Fibroblast of the aortic adventitia (primary cell): ENCODE data around the gene FTSJ3. TPM values are rescaled to one million over a fixed set of nuclear protein-coding genes. Genes with fewer than 3 reads are reported as not detected.
A peak's percentile ranks its signal among the peaks of the same experiment; 100 is the strongest.

ENCODE experiments used
- DNase-seq: peaks from one replicate; pipeline ENCODE4 v3.0.0-alpha.2; 2010; ENCODE audit warnings: low read depth
- H3K4me3 ChIP-seq: 2 replicates; pipeline ENCODE4 v1.5.1; 2011; ENCODE audit warnings: low read depth, mild to moderate bottlenecking, control low read depth, low read length, moderate library complexity
- total RNA-seq: library from RNA; depleted of rRNA; stranded (reverse); fragments of >200 nt; gene quantifications from 2 replicates; pipeline ENCODE4 v1.2.3, GENCODE V29; 2012; ENCODE audit warnings: low replicate concordance
- TF ChIP-seq, protein P1 (sequence below): IDR thresholded peaks from 2 replicates; pipeline ENCODE4 v1.5.1; 2011; ENCODE audit warnings: mild to moderate bottlenecking, low read length, control low read depth, inconsistent platforms; ENCODE audit not compliant: insufficient read depth

The FTSJ3 gene
- total RNA-seq, 1 donor: 39.8 TPM

- peak; percentile 82 for DNase-seq
- no peak overlapping the region for H3K4me3 ChIP-seq
- TF ChIP-seq, protein P1, sequence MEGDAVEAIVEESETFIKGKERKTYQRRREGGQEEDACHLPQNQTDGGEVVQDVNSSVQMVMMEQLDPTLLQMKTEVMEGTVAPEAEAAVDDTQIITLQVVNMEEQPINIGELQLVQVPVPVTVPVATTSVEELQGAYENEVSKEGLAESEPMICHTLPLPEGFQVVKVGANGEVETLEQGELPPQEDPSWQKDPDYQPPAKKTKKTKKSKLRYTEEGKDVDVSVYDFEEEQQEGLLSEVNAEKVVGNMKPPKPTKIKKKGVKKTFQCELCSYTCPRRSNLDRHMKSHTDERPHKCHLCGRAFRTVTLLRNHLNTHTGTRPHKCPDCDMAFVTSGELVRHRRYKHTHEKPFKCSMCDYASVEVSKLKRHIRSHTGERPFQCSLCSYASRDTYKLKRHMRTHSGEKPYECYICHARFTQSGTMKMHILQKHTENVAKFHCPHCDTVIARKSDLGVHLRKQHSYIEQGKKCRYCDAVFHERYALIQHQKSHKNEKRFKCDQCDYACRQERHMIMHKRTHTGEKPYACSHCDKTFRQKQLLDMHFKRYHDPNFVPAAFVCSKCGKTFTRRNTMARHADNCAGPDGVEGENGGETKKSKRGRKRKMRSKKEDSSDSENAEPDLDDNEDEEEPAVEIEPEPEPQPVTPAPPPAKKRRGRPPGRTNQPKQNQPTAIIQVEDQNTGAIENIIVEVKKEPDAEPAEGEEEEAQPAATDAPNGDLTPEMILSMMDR: peak; percentile 69
These were observed 7.1 kb upstream of the FTSJ3 start for GRCh38 chr17:63834431-63835166.

DNA sequence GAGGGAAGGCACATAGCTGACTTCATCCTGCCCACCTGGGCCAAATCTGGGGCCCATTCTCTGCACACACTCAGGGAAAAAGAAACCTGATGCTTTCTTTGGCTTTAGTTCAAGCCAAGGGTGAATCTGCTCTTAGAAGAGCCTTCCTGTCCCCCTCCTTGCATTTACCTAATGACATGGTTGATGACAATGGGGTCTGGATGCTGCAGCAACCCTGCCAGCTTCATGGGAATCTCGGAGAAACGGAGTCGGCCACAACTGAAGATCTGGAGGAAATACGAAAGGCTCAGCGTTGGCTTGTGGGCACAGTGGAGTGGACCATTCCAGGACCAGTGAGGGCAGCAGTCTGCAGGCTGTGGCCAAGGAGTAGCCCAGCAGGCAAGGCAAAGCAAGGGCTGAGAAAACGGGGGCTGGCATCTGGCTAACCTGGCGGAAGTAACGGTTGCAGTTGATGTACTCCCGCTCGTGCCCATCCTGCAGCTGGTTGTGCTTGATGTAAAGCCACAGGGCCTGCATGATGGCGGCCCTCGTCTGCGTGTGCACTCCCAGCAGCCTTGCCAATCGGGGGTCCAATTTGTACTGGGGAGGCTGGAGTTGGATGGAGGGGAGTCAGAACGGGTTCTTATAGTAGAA lies 6.4 kb upstream of the FTSJ3 start:
- TF ChIP-seq, protein P1: no peak
- DNase-seq: no peak
- no peak overlapping the region for H3K4me3 ChIP-seq

GRCh38 chr17:63833026-63833740 lies 5.7 kb upstream of the FTSJ3 start:
- TF ChIP-seq, protein P1: no peak
- H3K4me3 ChIP-seq: no peak overlapping the region
- no peak for DNase-seq

- TF ChIP-seq, protein P1: no peak
These were observed 5.0 kb upstream of the FTSJ3 start for GRCh38 chr17:63832455-63832854.

DNA sequence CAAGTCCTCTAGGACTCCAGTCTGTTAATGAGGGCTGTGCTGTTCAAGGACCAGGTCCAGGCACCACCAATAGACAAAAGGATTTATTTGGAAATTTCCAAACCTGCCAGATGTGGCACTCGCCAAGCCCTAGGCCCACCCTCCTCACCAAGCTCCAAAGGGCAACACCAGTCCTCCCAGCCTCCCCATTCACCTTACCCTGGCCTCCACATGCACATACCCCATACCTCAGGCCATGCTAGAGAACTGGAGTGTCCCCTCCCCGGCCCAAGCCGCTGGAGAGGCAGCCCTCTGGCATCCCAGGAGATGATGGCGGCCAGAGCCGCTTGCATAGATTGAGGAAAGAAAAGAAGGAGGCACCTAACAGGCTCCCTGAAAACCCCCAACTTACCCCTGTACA lies 4.6 kb upstream of the FTSJ3 start:
- TF ChIP-seq, protein P1: no peak
- H3K4me3 ChIP-seq: no peak overlapping the region

More at GRCh38 chr17:63832455-63832854, 5.0 kb upstream of the FTSJ3 start:
- no peak for DNase-seq
- no peak overlapping the region for H3K4me3 ChIP-seq

DNA sequence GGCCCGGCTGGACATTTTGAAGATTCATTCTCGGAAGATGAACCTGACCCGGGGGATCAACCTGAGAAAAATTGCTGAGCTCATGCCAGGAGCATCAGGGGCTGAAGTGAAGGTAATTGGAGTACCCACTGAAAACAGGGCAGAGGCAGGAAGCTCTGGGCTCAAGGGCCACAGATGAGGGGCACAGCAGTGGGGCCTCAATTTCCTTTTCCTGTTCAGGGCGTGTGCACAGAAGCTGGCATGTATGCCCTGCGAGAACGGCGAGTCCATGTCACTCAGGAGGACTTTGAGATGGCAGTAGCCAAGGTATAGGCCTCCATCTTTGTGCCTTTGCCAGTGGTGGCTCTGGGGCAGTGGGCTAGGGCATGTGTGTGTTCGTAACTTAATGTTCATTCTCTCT lies 4.0 kb upstream of the FTSJ3 start:
- no peak overlapping the region for H3K4me3 ChIP-seq
- TF ChIP-seq, protein P1: no peak
- no peak for DNase-seq

More for the DNA sequence above, 4.6 kb upstream of the FTSJ3 start:
- no peak for DNase-seq
